HepG2 (cell line): ENCODE measurements around the gene OGFOD3. TPM values are rescaled to one million over a fixed set of nuclear protein-coding genes. Genes with fewer than 3 reads are reported as not detected.

Experiments used
- CEBPB ChIP-seq: IDR thresholded peaks from 2 replicates; pipeline ENCODE4 v1.6.1; 2011; ENCODE audit warnings: low read depth, low read length, improper control_type of control experiment, borderline replicate concordance
- HNF4A ChIP-seq: sonication (generic); formaldehyde crosslinking; IDR thresholded peaks from 2 replicates; pipeline ENCODE4 v1.4.0; 2020; ENCODE audit warnings: missing genetic modification reagents
- KLF9 ChIP-seq: IDR thresholded peaks from 2 replicates; pipeline ENCODE4 v1.6.1; 2016; ENCODE audit warnings: low read depth
- NR2F1 ChIP-seq, 2 experiments: fragments of 450-650 bp in 1 of 2; formaldehyde crosslinking in 1 of 2; IDR thresholded peaks; 2 replicates each; pipeline versions ENCODE4 v1.5.0 to v1.6.1; 2016 to 2020; ENCODE audit warnings: mild to moderate bottlenecking in 1 of 2, missing compliant biosample characterization in 1 of 2, missing genetic modification reagents in 1 of 2, moderate library complexity in 1 of 2
- SMAD9 ChIP-seq: sonication (generic); formaldehyde crosslinking; IDR thresholded peaks from 2 replicates; pipeline ENCODE4 v1.5.1; 2020; ENCODE audit warnings: mild to moderate bottlenecking, missing genetic modification reagents
- SMC3 ChIP-seq: IDR thresholded peaks from 2 replicates; pipeline ENCODE4 v1.6.1; 2011; ENCODE audit warnings: low read length, improper control_type of control experiment
- SP2 ChIP-seq: sonication (generic); formaldehyde crosslinking; IDR thresholded peaks from 2 replicates; pipeline ENCODE4 v1.5.1; 2020; ENCODE audit warnings: mild to moderate bottlenecking, missing genetic modification reagents
- SP4 ChIP-seq: sonication (generic); formaldehyde crosslinking; IDR thresholded peaks from 2 replicates; pipeline ENCODE4 v1.8.1; 2023; ENCODE audit warnings: mild to moderate bottlenecking, missing genetic modification reagents
- ZNF101 ChIP-seq: sonication (generic); formaldehyde crosslinking; IDR thresholded peaks from 2 replicates; pipeline ENCODE4 v1.4.0; 2020; ENCODE audit warnings: mild to moderate bottlenecking, low read depth, missing genetic modification reagents, borderline replicate concordance
- ZNF264 ChIP-seq: sonication (generic); formaldehyde crosslinking; IDR thresholded peaks from 2 replicates; pipeline ENCODE4 v1.4.0; 2020; ENCODE audit warnings: missing genetic modification reagents
- ZNF441 ChIP-seq: sonication (generic); formaldehyde crosslinking; IDR thresholded peaks from 2 replicates; pipeline ENCODE4 v1.7.0; 2021; ENCODE audit warnings: missing genetic modification reagents, borderline replicate concordance
- ZNF709 ChIP-seq: sonication (generic); formaldehyde crosslinking; IDR thresholded peaks from 2 replicates; pipeline ENCODE4 v1.5.0; 2020; ENCODE audit warnings: mild to moderate bottlenecking, missing genetic modification reagents
- ZNF746 ChIP-seq: sonication (generic); formaldehyde crosslinking; IDR thresholded peaks from 2 replicates; pipeline ENCODE4 v1.8.0; 2022; ENCODE audit warnings: mild to moderate bottlenecking, missing genetic modification reagents
- ZNF782 ChIP-seq: sonication (generic); formaldehyde crosslinking; IDR thresholded peaks from 2 replicates; pipeline ENCODE4 v1.4.0; 2020; ENCODE audit warnings: missing genetic modification reagents, mild to moderate bottlenecking, borderline replicate concordance
- ZNF788 ChIP-seq: sonication (generic); formaldehyde crosslinking; IDR thresholded peaks from 2 replicates; pipeline ENCODE4 v1.5.0; 2020; ENCODE audit warnings: mild to moderate bottlenecking, missing genetic modification reagents, borderline replicate concordance
- ZNF879 ChIP-seq: sonication (generic); formaldehyde crosslinking; IDR thresholded peaks from 2 replicates; pipeline ENCODE4 v1.8.1; 2023; ENCODE audit warnings: missing genetic modification reagents
- polyA plus RNA-seq, 8 experiments: library from polyadenylated mRNA; depleted of rRNA in 3 of 8; stranded (reverse) in 7 of 8; unstranded in 1 of 8; fragments of >200 nt; fragmentation: Illumina TruSeq in 4 of 8; extraction: Trizol in 4 of 8; gene quantifications; 2 replicates each; pipeline versions ENCODE4 v1.2.1 to v1.2.3, GENCODE V29; 2011 to 2016; ENCODE audit warnings: low read depth in 4 of 8, missing spikeins in 1 of 8, mixed read lengths in 1 of 8; ENCODE audit not compliant: insufficient read depth in 1 of 8
- total RNA-seq, 5 experiments: library from RNA; depleted of rRNA; stranded (reverse); fragments of >200 nt; fragmentation: Illumina TruSeq; extraction: Trizol; gene quantifications; 2 replicates each; pipeline ENCODE4 v1.2.3, GENCODE V29; 2016; ENCODE audit warnings: low read depth in 1 of 5
- TF ChIP-seq, protein P1 (sequence below): sonication (generic); formaldehyde crosslinking; IDR thresholded peaks from 2 replicates; pipeline ENCODE4 v1.4.0; 2020; ENCODE audit warnings: missing genetic modification reagents, borderline replicate concordance
- TF ChIP-seq, protein P2 (sequence below): sonication (generic); formaldehyde crosslinking; IDR thresholded peaks from 2 replicates; pipeline ENCODE4 v1.4.0; 2020; ENCODE audit warnings: missing genetic modification reagents, borderline replicate concordance
- TF ChIP-seq, protein P3 (sequence below): conservative IDR thresholded peaks from 2 replicates; pipeline ENCODE4 v1.6.1; 2018; ENCODE audit warnings: missing genetic modification reagents
- TF ChIP-seq, protein P4 (sequence below): sonication (generic); formaldehyde crosslinking; IDR thresholded peaks from 2 replicates; pipeline ENCODE4 v1.4.0; 2020; ENCODE audit warnings: mild to moderate bottlenecking, low read depth, missing genetic modification reagents

OGFOD3 gene
- total and polyA plus RNA-seq, 2 of the 13 experiments (the other 11 are each of a cell fraction or from before 2014, with no cell fraction given): 40.0 to 42.1 TPM

DNA sequence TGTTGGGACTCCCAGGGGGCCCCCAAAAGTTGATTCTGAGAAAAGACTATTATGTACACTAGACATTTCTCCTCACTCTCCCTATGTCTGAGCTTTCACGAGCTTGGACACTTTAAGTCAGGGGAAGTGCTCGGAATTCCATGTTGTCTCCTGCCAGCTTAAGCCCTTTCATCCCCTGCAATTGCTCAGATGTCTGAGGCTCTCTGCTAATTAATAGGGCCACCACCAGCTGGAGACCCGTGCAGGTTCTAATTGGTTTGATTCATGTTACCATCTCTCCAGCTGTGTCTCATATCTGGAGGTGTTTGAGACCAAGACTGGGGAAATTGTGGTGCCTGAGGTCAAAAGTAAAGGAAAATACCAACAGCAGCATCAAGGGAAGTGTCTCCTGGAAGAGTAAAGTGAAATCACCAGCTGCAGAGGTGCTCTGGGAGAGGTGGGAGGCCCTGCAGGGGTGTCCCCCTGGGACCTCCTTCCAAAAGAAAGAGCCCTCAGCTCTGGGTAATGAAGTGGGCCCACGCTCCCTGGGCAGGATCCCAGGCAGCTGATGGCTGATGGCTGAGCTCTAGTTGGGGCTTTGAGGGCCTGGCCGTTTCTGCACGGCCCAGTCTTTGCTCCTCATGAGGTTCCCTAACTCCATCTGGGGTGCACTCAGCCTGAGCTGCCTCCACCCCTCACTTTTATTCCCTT is 52.6 kb downstream of the OGFOD3 start (continued):
- TF ChIP-seq, protein P1, sequence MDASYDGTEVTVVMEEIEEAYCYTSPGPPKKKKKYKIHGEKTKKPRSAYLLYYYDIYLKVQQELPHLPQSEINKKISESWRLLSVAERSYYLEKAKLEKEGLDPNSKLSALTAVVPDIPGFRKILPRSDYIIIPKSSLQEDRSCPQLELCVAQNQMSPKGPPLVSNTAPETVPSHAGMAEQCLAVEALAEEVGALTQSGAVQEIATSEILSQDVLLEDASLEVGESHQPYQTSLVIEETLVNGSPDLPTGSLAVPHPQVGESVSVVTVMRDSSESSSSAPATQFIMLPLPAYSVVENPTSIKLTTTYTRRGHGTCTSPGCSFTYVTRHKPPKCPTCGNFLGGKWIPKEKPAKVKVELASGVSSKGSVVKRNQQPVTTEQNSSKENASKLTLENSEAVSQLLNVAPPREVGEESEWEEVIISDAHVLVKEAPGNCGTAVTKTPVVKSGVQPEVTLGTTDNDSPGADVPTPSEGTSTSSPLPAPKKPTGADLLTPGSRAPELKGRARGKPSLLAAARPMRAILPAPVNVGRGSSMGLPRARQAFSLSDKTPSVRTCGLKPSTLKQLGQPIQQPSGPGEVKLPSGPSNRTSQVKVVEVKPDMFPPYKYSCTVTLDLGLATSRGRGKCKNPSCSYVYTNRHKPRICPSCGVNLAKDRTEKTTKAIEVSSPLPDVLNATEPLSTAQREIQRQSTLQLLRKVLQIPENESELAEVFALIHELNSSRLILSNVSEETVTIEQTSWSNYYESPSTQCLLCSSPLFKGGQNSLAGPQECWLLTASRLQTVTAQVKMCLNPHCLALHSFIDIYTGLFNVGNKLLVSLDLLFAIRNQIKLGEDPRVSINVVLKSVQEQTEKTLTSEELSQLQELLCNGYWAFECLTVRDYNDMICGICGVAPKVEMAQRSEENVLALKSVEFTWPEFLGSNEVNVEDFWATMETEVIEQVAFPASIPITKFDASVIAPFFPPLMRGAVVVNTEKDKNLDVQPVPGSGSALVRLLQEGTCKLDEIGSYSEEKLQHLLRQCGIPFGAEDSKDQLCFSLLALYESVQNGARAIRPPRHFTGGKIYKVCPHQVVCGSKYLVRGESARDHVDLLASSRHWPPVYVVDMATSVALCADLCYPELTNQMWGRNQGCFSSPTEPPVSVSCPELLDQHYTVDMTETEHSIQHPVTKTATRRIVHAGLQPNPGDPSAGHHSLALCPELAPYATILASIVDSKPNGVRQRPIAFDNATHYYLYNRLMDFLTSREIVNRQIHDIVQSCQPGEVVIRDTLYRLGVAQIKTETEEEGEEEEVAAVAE (CRISPR knock-in tag): no peak
- no peak for TF ChIP-seq NR2F1 (CRISPR knock-in tag; IDR thresholded peaks at IDR 0.05)
- TF ChIP-seq SP4 (CRISPR knock-in tag): no peak
- TF ChIP-seq HNF4A (CRISPR knock-in tag): no peak
- TF ChIP-seq ZNF782 (CRISPR knock-in tag): no peak
- TF ChIP-seq, protein P2, sequence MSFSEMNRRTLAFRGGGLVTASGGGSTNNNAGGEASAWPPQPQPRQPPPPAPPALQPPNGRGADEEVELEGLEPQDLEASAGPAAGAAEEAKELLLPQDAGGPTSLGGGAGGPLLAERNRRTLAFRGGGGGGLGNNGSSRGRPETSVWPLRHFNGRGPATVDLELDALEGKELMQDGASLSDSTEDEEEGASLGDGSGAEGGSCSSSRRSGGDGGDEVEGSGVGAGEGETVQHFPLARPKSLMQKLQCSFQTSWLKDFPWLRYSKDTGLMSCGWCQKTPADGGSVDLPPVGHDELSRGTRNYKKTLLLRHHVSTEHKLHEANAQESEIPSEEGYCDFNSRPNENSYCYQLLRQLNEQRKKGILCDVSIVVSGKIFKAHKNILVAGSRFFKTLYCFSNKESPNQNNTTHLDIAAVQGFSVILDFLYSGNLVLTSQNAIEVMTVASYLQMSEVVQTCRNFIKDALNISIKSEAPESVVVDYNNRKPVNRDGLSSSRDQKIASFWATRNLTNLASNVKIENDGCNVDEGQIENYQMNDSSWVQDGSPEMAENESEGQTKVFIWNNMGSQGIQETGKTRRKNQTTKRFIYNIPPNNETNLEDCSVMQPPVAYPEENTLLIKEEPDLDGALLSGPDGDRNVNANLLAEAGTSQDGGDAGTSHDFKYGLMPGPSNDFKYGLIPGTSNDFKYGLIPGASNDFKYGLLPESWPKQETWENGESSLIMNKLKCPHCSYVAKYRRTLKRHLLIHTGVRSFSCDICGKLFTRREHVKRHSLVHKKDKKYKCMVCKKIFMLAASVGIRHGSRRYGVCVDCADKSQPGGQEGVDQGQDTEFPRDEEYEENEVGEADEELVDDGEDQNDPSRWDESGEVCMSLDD (CRISPR knock-in tag): 0 out of 2 replicates have a peak, but pooled peaks have one; percentile 9
- 0 out of 2 replicates have a peak, but pooled peaks have one; percentile 55 for TF ChIP-seq ZNF441
- 0 out of 2 replicates have a peak, but pooled peaks have one; percentile 29 for TF ChIP-seq ZNF788 (CRISPR knock-in tag)
- TF ChIP-seq, protein P3, sequence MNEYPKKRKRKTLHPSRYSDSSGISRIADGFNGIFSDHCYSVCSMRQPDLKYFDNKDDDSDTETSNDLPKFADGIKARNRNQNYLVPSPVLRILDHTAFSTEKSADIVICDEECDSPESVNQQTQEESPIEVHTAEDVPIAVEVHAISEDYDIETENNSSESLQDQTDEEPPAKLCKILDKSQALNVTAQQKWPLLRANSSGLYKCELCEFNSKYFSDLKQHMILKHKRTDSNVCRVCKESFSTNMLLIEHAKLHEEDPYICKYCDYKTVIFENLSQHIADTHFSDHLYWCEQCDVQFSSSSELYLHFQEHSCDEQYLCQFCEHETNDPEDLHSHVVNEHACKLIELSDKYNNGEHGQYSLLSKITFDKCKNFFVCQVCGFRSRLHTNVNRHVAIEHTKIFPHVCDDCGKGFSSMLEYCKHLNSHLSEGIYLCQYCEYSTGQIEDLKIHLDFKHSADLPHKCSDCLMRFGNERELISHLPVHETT (CRISPR knock-in tag): no peak
- TF ChIP-seq ZNF879 (CRISPR knock-in tag): no peak
- no peak for TF ChIP-seq ZNF264 (CRISPR knock-in tag)
- no peak for TF ChIP-seq ZNF746 (CRISPR knock-in tag)
- no peak for TF ChIP-seq KLF9 (CRISPR knock-in tag)
- TF ChIP-seq ZNF709: no peak
- no peak for TF ChIP-seq SMAD9 (CRISPR knock-in tag)
- TF ChIP-seq SP2 (CRISPR knock-in tag): no peak
- no peak for TF ChIP-seq SMC3
- TF ChIP-seq ZNF101 (CRISPR knock-in tag): no peak
- TF ChIP-seq CEBPB: no peak
- TF ChIP-seq, protein P4, sequence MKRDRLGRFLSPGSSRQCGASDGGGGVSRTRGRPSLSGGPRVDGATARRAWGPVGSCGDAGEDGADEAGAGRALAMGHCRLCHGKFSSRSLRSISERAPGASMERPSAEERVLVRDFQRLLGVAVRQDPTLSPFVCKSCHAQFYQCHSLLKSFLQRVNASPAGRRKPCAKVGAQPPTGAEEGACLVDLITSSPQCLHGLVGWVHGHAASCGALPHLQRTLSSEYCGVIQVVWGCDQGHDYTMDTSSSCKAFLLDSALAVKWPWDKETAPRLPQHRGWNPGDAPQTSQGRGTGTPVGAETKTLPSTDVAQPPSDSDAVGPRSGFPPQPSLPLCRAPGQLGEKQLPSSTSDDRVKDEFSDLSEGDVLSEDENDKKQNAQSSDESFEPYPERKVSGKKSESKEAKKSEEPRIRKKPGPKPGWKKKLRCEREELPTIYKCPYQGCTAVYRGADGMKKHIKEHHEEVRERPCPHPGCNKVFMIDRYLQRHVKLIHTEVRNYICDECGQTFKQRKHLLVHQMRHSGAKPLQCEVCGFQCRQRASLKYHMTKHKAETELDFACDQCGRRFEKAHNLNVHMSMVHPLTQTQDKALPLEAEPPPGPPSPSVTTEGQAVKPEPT (CRISPR knock-in tag): no peak
